ENCODE data around the gene SLU7.

Gene SLU7

DNA sequence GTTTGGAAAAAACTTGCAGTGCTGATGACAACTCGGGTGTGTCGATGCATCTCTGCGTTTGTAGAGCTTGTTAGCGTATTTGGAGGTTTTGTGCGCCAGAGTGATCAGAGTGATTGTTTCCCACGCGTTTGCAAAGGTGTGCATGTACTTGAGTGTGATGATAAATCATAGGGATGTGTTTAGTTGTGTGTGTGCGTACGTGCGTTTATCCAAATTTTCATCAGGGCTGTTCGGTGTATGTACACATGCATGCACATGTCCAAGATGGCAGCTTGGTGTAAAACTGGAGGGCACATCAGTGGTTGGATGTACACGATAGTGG lies 48.2 kb downstream of the SLU7 start:
- no peaks in the 10 kb centered on the region for H3K9me3 ChIP-seq (ENCODE audit: insufficient read depth, low read length)
- H3K4me3 ChIP-seq (ENCODE audit: low read length), result peak overlapping the region; percentile 72; the same call in 1 of the 2 replicates
- no peaks in the 10 kb centered on the region for H3K79me2 ChIP-seq (ENCODE audit: low read length)
- no peak overlapping the region for H3K27ac ChIP-seq (ENCODE audit: low read length)
- H2AFZ ChIP-seq (ENCODE audit: low read depth, low read length), result no peak overlapping the region
- H3K36me3 ChIP-seq (replicated peaks; ENCODE audit: low read depth, low read length), result no peaks in the 10 kb centered on the region
- H4K20me1 ChIP-seq (ENCODE audit: insufficient read depth, low read length), result no peaks in the 10 kb centered on the region
- H3K4me1 ChIP-seq (ENCODE audit: low read length), result no peaks in the 10 kb centered on the region; the same call in 1 of the 2 replicates
- TF ChIP-seq, protein P1, sequence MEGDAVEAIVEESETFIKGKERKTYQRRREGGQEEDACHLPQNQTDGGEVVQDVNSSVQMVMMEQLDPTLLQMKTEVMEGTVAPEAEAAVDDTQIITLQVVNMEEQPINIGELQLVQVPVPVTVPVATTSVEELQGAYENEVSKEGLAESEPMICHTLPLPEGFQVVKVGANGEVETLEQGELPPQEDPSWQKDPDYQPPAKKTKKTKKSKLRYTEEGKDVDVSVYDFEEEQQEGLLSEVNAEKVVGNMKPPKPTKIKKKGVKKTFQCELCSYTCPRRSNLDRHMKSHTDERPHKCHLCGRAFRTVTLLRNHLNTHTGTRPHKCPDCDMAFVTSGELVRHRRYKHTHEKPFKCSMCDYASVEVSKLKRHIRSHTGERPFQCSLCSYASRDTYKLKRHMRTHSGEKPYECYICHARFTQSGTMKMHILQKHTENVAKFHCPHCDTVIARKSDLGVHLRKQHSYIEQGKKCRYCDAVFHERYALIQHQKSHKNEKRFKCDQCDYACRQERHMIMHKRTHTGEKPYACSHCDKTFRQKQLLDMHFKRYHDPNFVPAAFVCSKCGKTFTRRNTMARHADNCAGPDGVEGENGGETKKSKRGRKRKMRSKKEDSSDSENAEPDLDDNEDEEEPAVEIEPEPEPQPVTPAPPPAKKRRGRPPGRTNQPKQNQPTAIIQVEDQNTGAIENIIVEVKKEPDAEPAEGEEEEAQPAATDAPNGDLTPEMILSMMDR (IDR thresholded peaks at IDR 0.05; ENCODE audit: low read depth, low read length), result no peak
- no peak for TF ChIP-seq EZH2phosphoT487 (IDR thresholded peaks at IDR 0.05; ENCODE audit: low read depth)
- H3K27me3 ChIP-seq (ENCODE audit: low read depth, low read length), result no peaks in the 10 kb centered on the region; the same call in 1 of the 2 replicates
- peak overlapping the region; percentile 61 for H3K4me2 ChIP-seq (ENCODE audit: low read length)
- no peak overlapping the region for H3K9ac ChIP-seq (ENCODE audit: low read length)

DNA sequence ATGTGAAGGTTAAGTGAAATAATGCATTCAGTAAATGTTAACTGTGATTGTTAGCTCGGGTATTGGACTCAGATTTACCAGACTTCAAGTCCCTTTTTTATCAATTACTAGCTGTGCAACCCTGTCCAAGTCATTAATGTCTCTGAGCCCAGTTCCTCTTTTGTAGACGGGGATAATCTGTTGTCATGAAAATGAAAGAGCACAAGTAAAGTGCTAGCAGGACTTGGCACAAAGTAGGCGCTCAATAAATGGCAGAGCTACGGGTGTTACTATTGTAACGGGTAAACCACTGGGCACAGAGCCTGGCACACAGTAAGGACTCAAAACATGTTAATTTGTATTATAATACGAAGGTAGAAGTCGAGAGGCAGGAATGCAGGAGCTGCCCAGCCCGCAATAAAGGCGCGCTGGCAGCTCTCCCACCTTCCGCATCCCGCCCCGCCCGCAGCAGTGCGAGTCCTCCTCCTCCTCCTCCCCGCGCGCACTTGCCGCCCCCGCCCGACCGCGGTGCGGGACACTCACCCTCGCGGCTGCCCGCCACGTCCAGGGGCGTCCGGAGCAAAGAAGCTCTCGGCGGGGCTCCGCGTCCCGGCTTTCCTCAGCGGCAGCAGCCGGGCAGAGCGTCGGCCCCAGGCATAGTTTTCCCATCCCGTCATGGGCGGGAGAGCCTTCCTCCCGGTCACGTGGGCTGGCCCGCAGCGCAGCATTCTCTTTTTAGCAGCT lies 48.7 kb downstream of the SLU7 start, which contains the start of gene C1QTNF2:
C1QTNF2 (minus strand) TSS at position 637 of the 723 bp plus-strand sequence. CDS start 15,615 bp downstream, outside the sequence.
- Histone ChIP-seq H3K27me3 (ENCODE audit: low read depth, low read length) (no peaks in the 10 kb centered on the region; the same call in 1 of the 2 replicates), H3K4me2 (ENCODE audit: low read length) (peak within 1 kb of the TSS; percentile 61), H3K9me3 (ENCODE audit: insufficient read depth, low read length) (no peaks in the 10 kb centered on the region), H3K4me3 (ENCODE audit: low read length) (peak within 1 kb of the TSS; percentile 72), H3K27ac (ENCODE audit: low read length) (no peak within 1 kb of the TSS), H3K4me1 (ENCODE audit: low read length) (no peaks in the 10 kb centered on the region; the same call in 1 of the 2 replicates), H3K9ac (ENCODE audit: low read length) (no peak within 1 kb of the TSS), H3K79me2 (ENCODE audit: low read length) (no peaks in the 10 kb centered on the region), H4K20me1 (ENCODE audit: insufficient read depth, low read length) (no peaks in the 10 kb centered on the region), H2AFZ (ENCODE audit: low read depth, low read length) (no peak within 1 kb of the TSS), H3K36me3 (replicated peaks; ENCODE audit: low read depth, low read length) (no peaks in the 10 kb centered on the region)
- no peak for TF ChIP-seq EZH2phosphoT487 (IDR thresholded peaks at IDR 0.05; ENCODE audit: low read depth)
- TF ChIP-seq, protein P1 (IDR thresholded peaks at IDR 0.05; ENCODE audit: low read depth, low read length), result no peak

DNA sequence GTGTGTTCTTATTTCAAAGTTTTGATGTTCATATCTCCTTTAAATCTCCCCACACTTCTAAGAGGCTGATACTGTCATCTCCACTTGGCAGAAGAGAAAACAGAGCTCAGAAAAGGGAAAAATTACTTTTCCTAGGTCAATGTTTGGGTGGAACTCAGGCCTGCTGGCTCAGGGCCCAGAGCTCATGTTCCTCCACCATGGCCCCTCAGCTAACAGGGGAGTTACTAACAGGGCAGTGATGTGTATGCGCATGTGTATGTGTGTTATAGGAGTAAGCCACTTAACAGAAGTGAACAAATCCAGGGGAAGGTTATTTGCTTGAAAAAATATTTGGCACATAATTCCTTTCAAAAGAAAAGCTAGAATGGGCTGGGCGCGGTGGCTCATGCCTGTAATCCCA lies 51.0 kb downstream of the SLU7 start:
- Histone ChIP-seq H3K4me2 (ENCODE audit: low read length) (no peak overlapping the region), H3K27me3 (ENCODE audit: low read depth, low read length) (no peaks in the 10 kb centered on the region), H3K27ac (ENCODE audit: low read length) (no peak overlapping the region), H3K4me3 (ENCODE audit: low read length) (no peak overlapping the region), H3K4me1 (ENCODE audit: low read length) (no peaks in the 10 kb centered on the region; the same call in 1 of the 2 replicates), H3K79me2 (ENCODE audit: low read length) (no peaks in the 10 kb centered on the region), H3K9me3 (ENCODE audit: insufficient read depth, low read length) (no peaks in the 10 kb centered on the region), H3K9ac (ENCODE audit: low read length) (no peak overlapping the region), H4K20me1 (ENCODE audit: insufficient read depth, low read length) (no peaks in the 10 kb centered on the region), H2AFZ (ENCODE audit: low read depth, low read length) (no peak overlapping the region), H3K36me3 (replicated peaks; ENCODE audit: low read depth, low read length) (no peaks in the 10 kb centered on the region)
- TF ChIP-seq EZH2phosphoT487 (IDR thresholded peaks at IDR 0.05; ENCODE audit: low read depth), result no peak
- TF ChIP-seq, protein P1 (IDR thresholded peaks at IDR 0.05; ENCODE audit: low read depth, low read length), result no peak

DNA sequence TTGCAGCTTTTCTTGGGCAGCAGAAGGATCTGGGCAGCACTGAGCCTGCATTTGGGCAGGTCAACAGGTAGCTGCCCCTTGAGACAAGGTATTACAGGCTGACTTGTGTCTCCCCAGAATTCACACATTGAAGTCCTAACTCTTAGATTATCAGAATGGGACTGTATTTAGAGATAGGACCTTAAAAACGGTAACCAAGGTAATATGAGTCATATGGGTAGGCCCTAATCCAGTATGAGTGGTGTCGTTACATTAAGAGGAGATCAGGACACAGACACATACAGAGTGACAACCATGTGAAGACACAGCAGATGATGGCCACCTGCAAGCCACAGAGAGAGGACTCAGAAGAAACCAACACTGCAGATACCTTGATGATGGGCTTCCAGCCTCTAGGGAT lies 51.6 kb downstream of the SLU7 start:
- Histone ChIP-seq H3K4me3 (ENCODE audit: low read length) (no peak overlapping the region), H3K4me1 (ENCODE audit: low read length) (no peaks in the 10 kb centered on the region; the same call in 1 of the 2 replicates), H3K27me3 (ENCODE audit: low read depth, low read length) (no peaks in the 10 kb centered on the region), H3K36me3 (replicated peaks; ENCODE audit: low read depth, low read length) (no peaks in the 10 kb centered on the region), H3K9ac (ENCODE audit: low read length) (no peak overlapping the region), H3K27ac (ENCODE audit: low read length) (no peak overlapping the region), H3K4me2 (ENCODE audit: low read length) (no peak overlapping the region), H2AFZ (ENCODE audit: low read depth, low read length) (no peak overlapping the region), H4K20me1 (ENCODE audit: insufficient read depth, low read length) (no peaks in the 10 kb centered on the region), H3K9me3 (ENCODE audit: insufficient read depth, low read length) (no peaks in the 10 kb centered on the region), H3K79me2 (ENCODE audit: low read length) (no peaks in the 10 kb centered on the region)
- no peak for TF ChIP-seq EZH2phosphoT487 (IDR thresholded peaks at IDR 0.05; ENCODE audit: low read depth)
